ENCODE results near the gene ANK3. TPM values are rescaled to one million over a fixed set of nuclear protein-coding genes. Genes with fewer than 3 reads are reported as not detected.
A peak's percentile ranks its signal among the peaks of the same experiment; 100 is the strongest.

ANK3 gene
- total and polyA plus RNA-seq, 2 donors (not counting 1 experiment from before 2014, with no cell fraction given): 0.50 to 0.79 TPM

- TF ChIP-seq EZH2 (IDR thresholded peaks at IDR 0.05; ENCODE audit: low read length, missing control alignments) (no peak), CTCF (conservative IDR thresholded peaks at IDR 0.05 in 1 of 2, IDR thresholded peaks at IDR 0.05 in 1 of 2; ENCODE audit: low read depth in 1 of 2, low read length in 2 of 2) (no peak)
- H2AFZ ChIP-seq (ENCODE audit: low read length): no peak overlapping the region
- H3K27me3 ChIP-seq (ENCODE audit: control insufficient read depth, insufficient read depth, low read length): no peaks in the 10 kb centered on the region
- no peaks in the 10 kb centered on the region for H3K36me3 ChIP-seq (ENCODE audit: control insufficient read depth, insufficient read depth, low read length)
- H3K4me3 ChIP-seq (replicated peaks in 1 of 4; ENCODE audit: control extremely low read depth in 1 of 4, insufficient read depth in 1 of 4, low read depth in 3 of 4, low read length in 4 of 4): no peak overlapping the region
- no peaks in the 10 kb centered on the region for H4K20me1 ChIP-seq (ENCODE audit: control insufficient read depth, extremely low read depth, insufficient read depth, low read length)
- H3K9ac ChIP-seq (ENCODE audit: insufficient read depth, low read length): no peak overlapping the region
- H3K27ac ChIP-seq (ENCODE audit: insufficient read depth, low read length): no peak overlapping the region
- peaks cover 13% of the 10 kb centered on the region for H3K4me1 ChIP-seq (ENCODE audit: control insufficient read depth, extremely low read depth, insufficient read depth, low read length)
- no peaks in the 10 kb centered on the region for H3K9me3 ChIP-seq (ENCODE audit: control insufficient read depth, insufficient read depth, low read depth, low read length)
- no peak overlapping the region for H3K4me2 ChIP-seq (ENCODE audit: extremely low read depth, insufficient read depth, low read length)
- H3K79me2 ChIP-seq (ENCODE audit: control insufficient read depth, insufficient read depth, low read length): no peaks in the 10 kb centered on the region
- peak in 1 of 2 donors; percentile 71 for DNase-seq (ENCODE audit: low read depth in 2 of 2)
Observed at GRCh38 chr10:60423920-60424319, 34.2 kb upstream of the ANK3 start.

- DNase-seq (ENCODE audit: low read depth in 2 of 2): no peak
Observed at GRCh38 chr10:60422809-60423208, 33.1 kb upstream of the ANK3 start.

More at GRCh38 chr10:60422809-60423208, 33.1 kb upstream of the ANK3 start:
- no peaks in the 10 kb centered on the region for H4K20me1 ChIP-seq (ENCODE audit: control insufficient read depth, extremely low read depth, insufficient read depth, low read length)
- TF ChIP-seq CTCF (conservative IDR thresholded peaks at IDR 0.05 in 1 of 2, IDR thresholded peaks at IDR 0.05 in 1 of 2; ENCODE audit: low read depth in 1 of 2, low read length in 2 of 2) (no peak), EZH2 (IDR thresholded peaks at IDR 0.05; ENCODE audit: low read length, missing control alignments) (no peak)
- no peak overlapping the region for H3K4me3 ChIP-seq (replicated peaks in 1 of 4; ENCODE audit: control extremely low read depth in 1 of 4, insufficient read depth in 1 of 4, low read depth in 3 of 4, low read length in 4 of 4)
- H3K4me2 ChIP-seq (ENCODE audit: extremely low read depth, insufficient read depth, low read length): no peak overlapping the region
- no peak overlapping the region for H3K27ac ChIP-seq (ENCODE audit: insufficient read depth, low read length)
- no peak overlapping the region for H2AFZ ChIP-seq (ENCODE audit: low read length)
- no peaks in the 10 kb centered on the region for H3K36me3 ChIP-seq (ENCODE audit: control insufficient read depth, insufficient read depth, low read length)
- H3K79me2 ChIP-seq (ENCODE audit: control insufficient read depth, insufficient read depth, low read length): no peaks in the 10 kb centered on the region
- no peaks in the 10 kb centered on the region for H3K9me3 ChIP-seq (ENCODE audit: control insufficient read depth, insufficient read depth, low read depth, low read length)
- H3K4me1 ChIP-seq (ENCODE audit: control insufficient read depth, extremely low read depth, insufficient read depth, low read length): peaks cover 13% of the 10 kb centered on the region
- no peaks in the 10 kb centered on the region for H3K27me3 ChIP-seq (ENCODE audit: control insufficient read depth, insufficient read depth, low read length)
- H3K9ac ChIP-seq (ENCODE audit: insufficient read depth, low read length): no peak overlapping the region

All from fibroblast of lung (primary cell).